ENCODE data around the gene FZD2.
"Not testable (repeated sequence)": the region's sequence is repeated elsewhere in the genome, so short reads cannot be mapped to it uniquely, and the experiment has no call there.

Gene FZD2

GRCh38 chr17:44556832-44557606 is at the start of gene FZD2:
Gene FZD2, plus strand, starts transcription at chr17:44557484. Its CDS starts 205 bp downstream, at chr17:44557689.
- peak; percentile 5 for DNase-seq (ENCODE audit: low read depth)

GRCh38 chr17:44511241-44512134 is 45.8 kb upstream of the FZD2 start:
- not testable (repeated sequence) for DNase-seq (ENCODE audit: low read depth)

GRCh38 chr17:44518032-44518431 is 39.3 kb upstream of the FZD2 start:
- DNase-seq (ENCODE audit: low read depth) = no peak

GRCh38 chr17:44522883-44523671 is 34.2 kb upstream of the FZD2 start:
- DNase-seq (ENCODE audit: low read depth) = peak; percentile 9

GRCh38 chr17:44523672-44523972 is 33.7 kb upstream of the FZD2 start:
- no peak for DNase-seq (ENCODE audit: low read depth)

- no peak for DNase-seq (ENCODE audit: low read depth)
Measured at GRCh38 chr17:44527102-44527501, 30.2 kb upstream of the FZD2 start.

GRCh38 chr17:44527954-44528353 is 29.3 kb upstream of the FZD2 start:
- DNase-seq (ENCODE audit: low read depth) = no peak

- no peak for DNase-seq (ENCODE audit: low read depth)
Measured at GRCh38 chr17:44529864-44530263, 27.4 kb upstream of the FZD2 start.

GRCh38 chr17:44530896-44531418 is 26.3 kb upstream of the FZD2 start:
- DNase-seq (ENCODE audit: low read depth) = no peak

- DNase-seq (ENCODE audit: low read depth) = peak; percentile 75
Measured at GRCh38 chr17:44533533-44534246, 23.6 kb upstream of the FZD2 start.

GRCh38 chr17:44536090-44536953 is 21.0 kb upstream of the FZD2 start:
- no peak for DNase-seq (ENCODE audit: low read depth)

- DNase-seq (ENCODE audit: low read depth) = not testable (repeated sequence)
Measured at GRCh38 chr17:44537922-44538321, 19.4 kb upstream of the FZD2 start.

- DNase-seq (ENCODE audit: low read depth) = no peak
Measured at GRCh38 chr17:44539673-44540072, 17.6 kb upstream of the FZD2 start.

- DNase-seq (ENCODE audit: low read depth) = no peak
Measured at GRCh38 chr17:44540246-44541084, 16.8 kb upstream of the FZD2 start.

GRCh38 chr17:44541884-44542581 is 15.3 kb upstream of the FZD2 start:
- no peak for DNase-seq (ENCODE audit: low read depth)

GRCh38 chr17:44543213-44543904 is 13.9 kb upstream of the FZD2 start:
- no peak for DNase-seq (ENCODE audit: low read depth)

- no peak for DNase-seq (ENCODE audit: low read depth)
Measured at GRCh38 chr17:44543905-44544523, 13.3 kb upstream of the FZD2 start.

All from activated T-helper 9 cell treated with anti-CD3 and anti-CD28 coated beads, Interleukin-2, amount 50 U/mL, for 16 hours (primary cell).